Stromal cell of bone marrow (primary cell): ENCODE results near the gene PPP2R5B.

Experiments
- DNase-seq: peaks from one replicate; pipeline ENCODE4 v3.0.0-alpha.2; 2012; ENCODE audit warnings: low read depth

The PPP2R5B gene

DNA sequence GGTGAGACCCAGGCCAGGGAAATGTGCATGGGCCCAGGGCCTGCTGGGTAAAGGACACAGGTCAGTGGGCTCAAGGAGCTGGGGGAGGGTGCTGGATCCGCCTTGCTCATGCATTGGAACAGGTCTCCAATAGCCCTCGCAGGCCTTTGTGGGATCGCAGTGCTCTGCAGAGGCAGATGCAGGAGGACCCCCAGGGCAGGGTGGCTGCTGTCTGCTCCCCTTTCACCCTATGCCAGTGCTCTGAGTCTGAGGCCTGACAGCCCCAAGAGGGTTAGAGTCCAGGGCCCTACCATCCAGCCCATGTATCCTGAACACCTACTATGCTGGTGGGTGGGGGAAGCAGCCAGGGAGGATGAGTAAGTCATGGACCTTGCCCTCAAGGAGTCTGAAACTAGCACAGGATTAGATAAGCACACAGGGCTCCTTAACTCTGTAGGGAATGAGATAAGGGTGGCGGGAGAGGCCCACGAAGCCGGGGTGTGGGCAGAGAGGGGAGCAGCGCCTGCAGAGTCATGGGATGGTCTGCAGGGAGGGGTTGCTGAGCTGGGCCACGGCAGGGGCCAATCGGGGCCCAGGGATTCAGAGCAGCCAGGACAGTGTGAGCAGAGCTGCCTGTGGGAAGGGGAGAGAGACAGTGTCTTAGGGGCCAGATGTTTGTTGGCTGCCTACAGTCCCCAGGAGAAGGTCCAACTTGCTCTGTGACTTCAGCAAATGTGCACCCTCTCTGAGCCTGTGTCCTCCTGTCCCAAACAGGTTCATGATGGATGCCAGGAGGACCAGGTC lies 35.6 kb upstream of the PPP2R5B start:
- DNase-seq, result no peak

- DNase-seq, result no peak
These were observed 34.0 kb upstream of the PPP2R5B start for GRCh38 chr11:64890522-64890939.

- DNase-seq, result no peak
These were observed 33.2 kb upstream of the PPP2R5B start for GRCh38 chr11:64891215-64891848.

DNA sequence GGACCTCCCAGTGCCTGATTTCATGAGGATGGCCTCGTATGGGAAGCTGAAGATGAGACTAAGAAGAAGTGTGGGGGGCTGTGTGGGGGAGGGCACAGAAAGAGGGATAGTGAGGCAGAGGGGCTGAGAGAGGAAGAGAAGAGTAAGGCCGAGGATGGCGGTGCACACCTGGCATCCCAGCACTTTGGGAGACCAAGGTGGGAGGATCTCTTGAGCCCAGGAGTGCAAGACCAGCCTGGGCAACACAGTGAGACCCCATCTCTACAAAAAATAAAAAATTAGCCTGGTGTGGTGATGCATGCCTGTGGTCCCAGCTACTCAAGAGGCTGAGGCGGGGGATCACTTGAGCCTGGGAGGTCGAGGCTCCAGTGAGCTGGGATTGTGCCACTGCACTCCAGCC lies 32.6 kb upstream of the PPP2R5B start:
- DNase-seq, result no peak

DNA sequence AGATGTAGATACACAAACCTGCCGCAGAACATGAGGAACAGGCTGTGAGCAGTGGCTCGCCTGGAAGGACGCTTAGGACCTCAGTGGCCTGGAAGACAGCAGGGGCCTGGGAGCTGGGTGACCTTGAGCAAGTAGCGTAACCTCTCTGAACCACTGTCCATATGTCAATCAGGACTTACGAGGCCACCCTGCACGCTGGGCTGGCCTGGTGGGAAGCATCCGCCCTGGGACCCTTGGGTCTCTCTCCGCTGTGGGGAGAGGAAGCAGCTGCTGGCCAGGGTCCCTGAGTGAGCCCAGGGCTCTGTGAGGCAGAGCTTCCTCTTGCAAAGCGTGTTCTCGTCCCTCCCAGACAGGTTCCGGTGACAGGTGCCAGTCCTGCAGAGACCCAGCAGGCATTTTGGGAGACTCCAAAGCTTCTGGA lies 32.1 kb upstream of the PPP2R5B start:
- DNase-seq, result no peak

DNA sequence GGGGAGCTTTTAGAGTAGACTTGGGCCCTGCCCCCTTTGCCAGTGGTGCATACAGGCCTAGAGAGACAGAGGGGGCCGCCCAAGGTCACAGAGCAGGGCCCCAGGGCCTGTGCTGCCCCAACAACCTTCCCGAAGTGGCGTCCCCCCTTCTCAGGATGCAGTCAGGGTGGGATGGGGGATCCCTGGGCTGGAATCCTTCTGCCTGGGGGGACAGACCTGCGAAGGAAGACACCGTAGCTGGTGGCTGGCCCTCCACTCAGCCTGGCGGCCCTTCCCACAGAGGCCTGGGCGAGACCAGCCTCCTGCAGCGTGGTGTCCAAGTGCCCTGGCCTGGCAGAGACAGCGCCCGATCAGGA lies 31.7 kb upstream of the PPP2R5B start:
- DNase-seq, result no peak

DNA sequence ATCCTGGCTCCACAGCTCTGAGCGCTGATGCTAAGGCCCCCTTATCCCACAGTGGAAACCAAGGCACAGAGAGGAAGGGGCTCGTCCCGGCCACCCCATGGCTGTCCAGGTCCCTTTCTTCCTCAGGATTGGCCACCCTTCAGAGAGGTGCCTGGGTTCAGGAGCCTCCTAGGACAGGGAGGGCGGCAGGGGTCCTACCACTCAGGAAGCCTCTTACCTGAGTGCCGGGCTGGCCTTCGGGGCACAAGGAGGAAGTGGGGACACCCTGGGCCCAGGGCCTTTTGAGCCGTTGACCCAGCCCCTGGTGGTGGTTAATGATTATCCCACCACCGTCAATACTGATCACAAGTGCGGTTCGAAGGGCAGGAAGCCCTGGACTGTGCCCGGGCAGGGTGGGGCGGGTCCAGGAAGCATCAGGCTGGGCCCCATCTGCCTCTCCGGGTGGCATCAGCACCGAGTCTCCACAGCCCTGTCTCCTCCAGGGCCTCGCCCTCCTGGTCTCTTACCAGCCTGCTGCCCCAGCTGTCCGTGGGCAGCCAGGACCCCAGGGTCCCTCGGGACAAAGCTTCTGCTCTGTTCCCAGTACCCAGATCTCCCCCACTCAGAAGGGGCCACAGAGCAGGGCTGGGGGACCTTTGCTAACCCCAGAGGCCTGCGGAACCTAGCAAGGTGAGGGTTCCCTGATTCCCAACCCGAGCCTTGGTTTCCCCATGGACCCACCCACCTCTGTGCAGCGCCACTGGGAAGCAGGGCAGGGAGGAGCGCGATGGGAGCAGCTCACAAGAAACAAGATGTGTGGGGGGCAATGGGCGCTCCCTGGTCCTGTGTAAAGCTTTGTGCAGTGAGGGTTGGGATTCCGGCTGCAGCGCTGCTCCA lies 31.1 kb upstream of the PPP2R5B start:
- no peak for DNase-seq

DNA sequence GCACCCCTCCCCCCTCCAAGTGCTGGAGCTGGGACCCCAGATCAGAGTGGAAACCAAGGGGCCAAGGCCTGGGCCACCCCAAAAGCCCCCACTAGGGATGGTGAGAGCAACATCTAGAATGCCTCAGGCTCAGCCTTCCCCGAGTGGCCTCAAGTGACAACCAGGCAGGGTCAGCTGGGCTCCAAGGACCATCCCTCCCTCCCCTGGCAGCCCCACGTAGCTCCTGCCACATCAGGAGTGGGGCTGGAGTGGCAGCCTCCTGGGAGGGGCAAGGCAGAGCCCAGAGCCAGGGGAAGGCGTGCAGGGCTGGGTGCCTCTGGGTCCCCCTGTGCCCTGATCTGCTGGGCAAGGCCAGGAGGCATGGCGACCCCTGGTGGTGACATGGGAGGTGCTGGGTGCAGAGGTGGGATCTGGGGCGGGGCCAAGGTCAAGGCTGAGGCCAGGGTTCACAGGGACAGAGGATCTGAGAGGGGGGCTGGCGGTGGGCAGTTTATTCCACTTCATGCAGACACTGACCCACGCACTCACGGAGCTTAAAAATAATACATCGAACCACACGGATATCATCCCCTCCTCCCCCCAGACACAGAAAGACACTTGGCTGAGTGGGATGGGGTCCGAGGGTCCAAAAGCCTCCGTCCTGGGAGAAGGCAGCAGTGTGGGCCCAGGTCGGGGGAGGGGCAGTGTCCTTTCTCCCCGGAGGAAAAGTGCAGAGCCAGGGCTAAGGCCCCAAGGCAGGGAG lies 30.2 kb upstream of the PPP2R5B start:
- DNase-seq, result no peak

- no peak for DNase-seq
These were observed 29.6 kb upstream of the PPP2R5B start for GRCh38 chr11:64894812-64895452.

GRCh38 chr11:64896448-64897022 lies 28.0 kb upstream of the PPP2R5B start:
- DNase-seq, result no peak

DNA sequence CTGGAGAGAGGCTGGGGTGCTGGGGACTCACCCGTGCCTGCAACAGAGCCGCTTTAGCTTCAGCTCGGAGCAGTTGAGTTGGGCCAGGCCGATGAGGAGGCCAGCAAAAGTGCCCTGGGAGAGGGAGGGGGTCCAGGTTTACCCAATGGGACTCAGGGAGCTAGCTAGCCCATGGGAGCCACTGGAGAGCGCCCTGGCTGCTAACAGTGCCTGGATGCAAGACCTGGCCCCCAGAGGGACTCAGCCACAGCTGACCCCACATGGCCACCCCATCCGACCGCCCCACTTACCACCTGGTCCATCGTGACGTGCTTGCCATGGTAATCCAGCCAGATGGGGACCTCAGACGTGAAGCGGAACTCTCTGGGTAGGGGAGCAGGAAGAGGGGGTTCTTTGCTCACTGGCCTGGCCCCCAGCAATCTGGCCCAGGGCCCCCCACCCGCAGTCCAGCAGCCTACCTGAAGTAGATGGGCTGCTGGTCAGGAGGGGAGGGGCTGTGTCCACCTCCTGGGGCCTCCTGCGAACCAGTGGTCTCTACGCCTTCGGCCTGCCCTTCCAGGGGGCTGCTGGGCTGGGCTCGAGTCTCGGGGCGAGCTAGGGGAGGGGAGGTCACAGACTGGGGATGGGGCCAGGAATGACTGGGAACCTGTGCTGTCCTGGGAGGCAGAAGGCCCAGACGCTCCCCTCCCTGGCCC lies 27.0 kb upstream of the PPP2R5B start:
- no peak for DNase-seq

DNA sequence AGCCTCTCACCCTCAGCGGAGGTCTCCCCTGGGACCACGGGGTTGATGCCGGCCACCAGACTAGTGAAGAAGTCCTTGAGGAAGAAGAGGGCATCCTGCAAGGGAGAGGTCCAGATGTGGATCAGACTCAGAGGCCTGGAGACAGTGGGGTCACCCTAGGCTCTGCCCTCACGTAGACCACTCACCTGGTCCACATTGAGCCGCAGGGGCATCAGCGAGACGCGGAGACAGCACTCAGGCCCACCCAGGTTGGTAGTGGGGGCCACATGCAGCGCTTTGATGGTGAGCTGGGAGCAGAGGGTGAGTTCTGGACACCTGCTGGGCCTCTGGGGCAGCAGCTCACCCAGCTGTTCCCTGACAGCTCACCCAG lies 26.4 kb upstream of the PPP2R5B start:
- no peak for DNase-seq

DNA sequence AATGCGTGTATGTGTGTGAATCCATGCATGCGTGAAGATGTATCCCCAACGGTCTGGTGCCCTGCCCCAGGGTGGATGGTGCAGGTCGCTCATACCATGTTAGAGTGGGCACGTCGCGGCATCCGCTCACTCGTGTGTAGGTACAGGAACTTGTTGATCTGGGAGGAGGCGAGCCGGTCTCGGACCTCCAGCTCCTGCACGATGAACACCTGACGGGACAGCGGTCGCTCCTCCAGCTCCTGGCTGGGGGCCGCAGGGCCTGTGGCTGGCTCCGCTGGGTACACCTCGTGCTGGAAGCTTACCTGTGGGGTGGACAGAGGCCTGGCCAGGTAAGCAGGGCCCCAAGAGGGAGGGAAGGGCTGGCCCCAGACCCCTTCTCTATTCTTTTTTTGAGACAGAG lies 25.9 kb upstream of the PPP2R5B start:
- no peak for DNase-seq

GRCh38 chr11:64900263-64900678 lies 24.2 kb upstream of the PPP2R5B start:
- no peak for DNase-seq

GRCh38 chr11:64900774-64901173 lies 23.7 kb upstream of the PPP2R5B start:
- no peak for DNase-seq

- DNase-seq, result no peak
These were observed 22.2 kb upstream of the PPP2R5B start for GRCh38 chr11:64902102-64902900.

GRCh38 chr11:64903291-64903833 lies 21.1 kb upstream of the PPP2R5B start:
- no peak for DNase-seq

GRCh38 chr11:64905516-64906313 lies 18.8 kb upstream of the PPP2R5B start:
- no peak for DNase-seq

- DNase-seq, result no peak
These were observed 18.2 kb upstream of the PPP2R5B start for GRCh38 chr11:64906314-64906635.
